ENCODE results near the gene ARHGEF10L.
A peak's percentile ranks its signal among the peaks of the same experiment; 100 is the strongest.

Gene ARHGEF10L

GRCh38 chr1:17658837-17659236 is 119.3 kb downstream of the ARHGEF10L start:
- Histone ChIP-seq H3K36me3 (ENCODE audit: control insufficient read depth in 2 of 2, insufficient read depth in 1 of 2, low read length in 2 of 2) (peaks cover 0 to 31% of the 10 kb centered on the region in 2 experiments; a peak in 1 of 3 replicates), H3K9me3 (ENCODE audit: control insufficient read depth, insufficient read depth, low read depth, low read length) (no peaks in the 10 kb centered on the region), H3K4me3 (ENCODE audit: low read depth, low read length) (no peak overlapping the region), H3K27ac (ENCODE audit: extremely low read depth, low read depth, low read length) (no peak overlapping the region), H3K4me1 (ENCODE audit: control insufficient read depth, insufficient read depth, low read length) (no peaks in the 10 kb centered on the region)
- POLR2A ChIA-PET = no interaction called here
- no peak for TF ChIP-seq ATF2 (tag by site-specific recombination; IDR thresholded peaks at IDR 0.05; ENCODE audit: low read depth)
- TF ChIP-seq KLF10 (tag by site-specific recombination; IDR thresholded peaks at IDR 0.05) = no peak
- CTCF ChIA-PET = interaction anchor here (0.5 to 0.7 kb wide), 2 partner anchors 158 to 558 kb away, joined by 3 read pairs; no protein-coding TSS in a partner anchor

- H3K9me3 ChIP-seq (ENCODE audit: control insufficient read depth, insufficient read depth, low read depth, low read length) = no peaks in the 10 kb centered on the region
- ChIA-PET CTCF (interaction anchor here (0.6 to 2.6 kb wide), 58 partner anchors 9 to 920 kb away, joined by 3 to 27 read pairs (median 3); partner anchors contain the start of gene RCC2), POLR2A (interaction anchor here (0.8 kb wide), 1 partner anchor 35 kb away, joined by 3 read pairs; no protein-coding TSS in a partner anchor)
- no peak overlapping the region for H3K4me3 ChIP-seq (ENCODE audit: low read depth, low read length)
- no peaks in the 10 kb centered on the region for H3K4me1 ChIP-seq (ENCODE audit: control insufficient read depth, insufficient read depth, low read length)
- peaks cover 0 to 34% of the 10 kb centered on the region in 2 experiments; a peak in 1 of 3 replicates for H3K36me3 ChIP-seq (ENCODE audit: control insufficient read depth in 2 of 2, insufficient read depth in 1 of 2, low read length in 2 of 2)
- no peak overlapping the region for H3K27ac ChIP-seq (ENCODE audit: extremely low read depth, low read depth, low read length)
- TF ChIP-seq ZNF626 (tag by site-specific recombination; IDR thresholded peaks at IDR 0.05) (no peak), ZIC2 (tag by site-specific recombination; IDR thresholded peaks at IDR 0.05) (peak; percentile 12; the same call in 1 of the 2 replicates), PBX3 (CRISPR knock-in tag; IDR thresholded peaks at IDR 0.05) (no peak), ZNF423 (tag by site-specific recombination; IDR thresholded peaks at IDR 0.05) (no peak), PATZ1 (tag by site-specific recombination; IDR thresholded peaks at IDR 0.05) (peak; percentile 72), SP7 (tag by site-specific recombination; IDR thresholded peaks at IDR 0.05) (no peak), CTCF (tag by site-specific recombination; IDR thresholded peaks at IDR 0.05) (peak; percentile 79), ZNF610 (tag by site-specific recombination; IDR thresholded peaks at IDR 0.05; ENCODE audit: borderline replicate concordance) (no peak), ZBTB6 (tag by site-specific recombination; IDR thresholded peaks at IDR 0.05) (no peak), ZNF426 (tag by site-specific recombination; IDR thresholded peaks at IDR 0.05) (no peak), TRIM28 (IDR thresholded peaks at IDR 0.05; ENCODE audit: borderline replicate concordance, low read length) (no peak), ZNF174 (tag by site-specific recombination; IDR thresholded peaks at IDR 0.05) (no peak), ZNF544 (tag by site-specific recombination; IDR thresholded peaks at IDR 0.05) (no peak), ZNF37A (tag by site-specific recombination; IDR thresholded peaks at IDR 0.05) (no peak), ZNF76 (tag by site-specific recombination; IDR thresholded peaks at IDR 0.05; ENCODE audit: borderline replicate concordance, low read depth) (no peak), HOXA7 (CRISPR knock-in tag; IDR thresholded peaks at IDR 0.05; ENCODE audit: borderline replicate concordance) (no peak), PRDM4 (tag by site-specific recombination; IDR thresholded peaks at IDR 0.05) (no peak), ZSCAN4 (tag by site-specific recombination; IDR thresholded peaks at IDR 0.05) (no peak)
Observed at GRCh38 chr1:17661546-17662157, 122.2 kb downstream of the ARHGEF10L start.
